BE2C (cell line): ENCODE data around the gene ADAMTS9.
A peak's percentile ranks its signal among the peaks of the same experiment; 100 is the strongest.

ENCODE experiments used
- DNase-seq: peaks from one replicate; pipeline ENCODE4 v3.0.0-alpha.2; 2020
- H3K27me3 ChIP-seq: fragments of 250-450 bp; sonication (Bioruptor Pico); 2 replicates; pipeline ENCODE4 v1.5.1; 2020; ENCODE audit warnings: mild to moderate bottlenecking
- H3K36me3 ChIP-seq: fragments of 250-450 bp; sonication (Bioruptor Pico); 2 replicates; pipeline ENCODE4 v1.5.1; 2020; ENCODE audit warnings: mild to moderate bottlenecking
- H3K4me1 ChIP-seq: fragments of 250-450 bp; sonication (Bioruptor Pico); 2 replicates; pipeline ENCODE4 v1.5.1; 2020
- H3K4me3 ChIP-seq: 2 replicates; pipeline ENCODE4 v1.5.1; 2011; ENCODE audit warnings: low read depth, low read length
- H3K9me3 ChIP-seq: fragments of 250-450 bp; sonication (Bioruptor Pico); 2 replicates; pipeline ENCODE4 v1.5.1; 2020
- TF ChIP-seq, protein P1 (sequence below): IDR thresholded peaks from 2 replicates; pipeline ENCODE4 v1.5.1; 2012; ENCODE audit warnings: mild to moderate bottlenecking, low read depth, low read length

Gene ADAMTS9

DNA sequence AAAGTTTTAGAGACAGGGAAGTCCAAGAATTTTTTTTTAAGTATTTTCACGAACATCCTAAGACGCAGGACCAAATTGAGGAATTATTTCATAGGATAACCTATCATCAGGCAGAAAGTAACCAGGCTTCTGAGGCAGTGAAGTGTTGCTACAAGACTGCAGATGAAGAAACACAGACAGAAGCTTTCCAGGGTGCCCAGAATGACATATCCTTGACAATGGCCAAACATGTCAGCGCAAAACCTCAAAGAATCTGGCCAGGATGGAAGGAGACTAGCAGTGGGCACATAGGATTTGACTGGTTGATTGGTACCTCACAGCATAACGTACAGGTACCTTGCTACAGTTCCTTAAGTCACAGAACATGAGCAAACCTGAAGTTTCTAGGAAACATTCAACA lies 7.5 kb downstream of the ADAMTS9 start:
- Histone ChIP-seq H3K27me3 (no peaks in the 10 kb centered on the region), H3K36me3 (peaks cover 30% of the 10 kb centered on the region), H3K9me3 (no peaks in the 10 kb centered on the region), H3K4me3 (no peak overlapping the region), H3K4me1 (peaks cover 12% of the 10 kb centered on the region)
- TF ChIP-seq, protein P1, sequence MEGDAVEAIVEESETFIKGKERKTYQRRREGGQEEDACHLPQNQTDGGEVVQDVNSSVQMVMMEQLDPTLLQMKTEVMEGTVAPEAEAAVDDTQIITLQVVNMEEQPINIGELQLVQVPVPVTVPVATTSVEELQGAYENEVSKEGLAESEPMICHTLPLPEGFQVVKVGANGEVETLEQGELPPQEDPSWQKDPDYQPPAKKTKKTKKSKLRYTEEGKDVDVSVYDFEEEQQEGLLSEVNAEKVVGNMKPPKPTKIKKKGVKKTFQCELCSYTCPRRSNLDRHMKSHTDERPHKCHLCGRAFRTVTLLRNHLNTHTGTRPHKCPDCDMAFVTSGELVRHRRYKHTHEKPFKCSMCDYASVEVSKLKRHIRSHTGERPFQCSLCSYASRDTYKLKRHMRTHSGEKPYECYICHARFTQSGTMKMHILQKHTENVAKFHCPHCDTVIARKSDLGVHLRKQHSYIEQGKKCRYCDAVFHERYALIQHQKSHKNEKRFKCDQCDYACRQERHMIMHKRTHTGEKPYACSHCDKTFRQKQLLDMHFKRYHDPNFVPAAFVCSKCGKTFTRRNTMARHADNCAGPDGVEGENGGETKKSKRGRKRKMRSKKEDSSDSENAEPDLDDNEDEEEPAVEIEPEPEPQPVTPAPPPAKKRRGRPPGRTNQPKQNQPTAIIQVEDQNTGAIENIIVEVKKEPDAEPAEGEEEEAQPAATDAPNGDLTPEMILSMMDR, result no peak
- no peak for DNase-seq

DNA sequence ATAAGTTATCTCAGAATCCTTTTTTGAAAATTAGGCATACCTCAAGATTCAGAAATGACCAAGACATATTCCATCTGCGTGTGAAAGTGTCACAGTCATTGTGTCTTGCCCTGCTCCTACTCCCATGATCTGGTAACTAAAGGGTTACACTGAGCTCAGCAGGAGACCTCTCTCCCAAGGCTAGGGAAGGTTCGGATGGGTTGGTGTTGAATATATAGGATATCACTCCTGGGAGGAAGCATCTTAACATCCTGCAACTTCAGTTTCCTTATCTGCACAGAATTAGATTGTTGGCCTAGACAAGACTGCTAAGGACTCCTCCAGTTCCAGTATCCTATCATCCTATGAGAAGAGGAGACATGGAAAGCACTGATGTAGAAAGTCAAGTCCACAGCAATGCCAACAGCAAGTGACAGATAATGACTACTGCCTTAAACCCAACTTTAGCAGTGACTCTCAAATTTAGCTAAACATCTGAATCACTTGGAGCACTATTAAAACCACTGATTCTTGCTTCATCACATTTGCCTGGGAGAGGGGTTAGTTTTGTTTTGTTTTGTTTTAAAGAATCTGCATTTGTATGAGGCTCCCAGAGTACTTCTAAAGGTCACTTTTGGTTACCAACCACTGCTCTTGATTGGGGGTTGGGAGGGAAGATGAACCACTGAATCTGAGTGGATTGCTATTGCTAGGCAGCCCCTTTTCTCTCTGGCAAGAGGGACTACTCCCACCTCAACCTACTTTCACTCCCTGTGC lies 9.7 kb downstream of the ADAMTS9 start:
- Histone ChIP-seq H3K4me3 (no peak overlapping the region), H3K36me3 (peaks cover 30% of the 10 kb centered on the region), H3K27me3 (no peaks in the 10 kb centered on the region), H3K9me3 (no peaks in the 10 kb centered on the region), H3K4me1 (peaks cover 23% of the 10 kb centered on the region)
- TF ChIP-seq, protein P1, result no peak
- no peak for DNase-seq

DNA sequence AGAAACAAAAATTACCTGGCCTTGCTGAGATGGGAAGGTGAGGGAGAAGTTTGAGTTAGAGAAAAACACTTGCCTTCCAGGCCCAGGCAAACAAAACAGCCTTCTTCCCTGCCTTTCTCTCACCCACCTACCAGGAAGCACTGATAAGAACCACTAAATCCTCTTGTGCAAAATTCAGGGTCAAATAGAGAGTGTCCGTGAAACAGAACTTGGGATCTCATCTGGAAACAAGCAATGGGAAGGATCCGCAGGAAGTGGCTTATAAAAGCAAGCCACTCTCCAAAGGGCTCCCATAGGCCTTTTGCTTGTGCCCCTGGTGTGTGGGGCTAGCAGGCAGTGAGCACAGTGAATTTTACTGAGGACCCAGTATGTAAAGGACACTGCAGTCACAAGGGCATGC lies 11.0 kb downstream of the ADAMTS9 start:
- DNase-seq, result no peak
- no peak overlapping the region for H3K4me3 ChIP-seq
- H3K4me1 ChIP-seq, result peaks cover 27% of the 10 kb centered on the region
- H3K27me3 ChIP-seq, result no peaks in the 10 kb centered on the region
- H3K36me3 ChIP-seq, result peaks cover 43% of the 10 kb centered on the region
- no peaks in the 10 kb centered on the region for H3K9me3 ChIP-seq
- TF ChIP-seq, protein P1, result no peak

DNA sequence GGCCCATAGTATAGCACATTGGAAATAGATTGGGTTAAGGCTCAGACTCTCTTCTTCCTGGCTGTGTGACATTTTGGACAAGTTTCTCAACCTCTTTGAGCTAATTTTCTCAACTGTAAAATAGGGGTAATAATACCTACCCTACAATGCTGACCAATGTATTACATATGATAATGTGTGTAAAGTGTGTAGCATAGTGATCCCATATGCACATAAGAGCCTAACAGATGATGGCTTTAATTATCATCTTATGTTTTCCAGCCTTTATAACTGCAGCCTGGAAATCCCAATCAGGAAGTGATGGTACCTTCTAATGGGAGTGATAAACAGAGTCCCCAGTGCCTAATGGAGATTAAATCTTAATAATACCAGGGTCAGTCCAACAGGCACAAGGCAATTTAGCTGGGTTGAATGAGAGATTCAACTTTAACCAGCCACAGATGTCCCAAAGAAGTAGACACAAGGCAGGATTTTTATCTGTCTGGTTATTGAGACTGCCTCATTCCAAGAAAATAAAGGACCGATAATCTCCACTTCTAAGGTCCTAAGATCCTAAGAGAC lies 12.0 kb downstream of the ADAMTS9 start:
- Histone ChIP-seq H3K9me3 (no peaks in the 10 kb centered on the region), H3K27me3 (no peaks in the 10 kb centered on the region), H3K36me3 (peaks cover 39% of the 10 kb centered on the region), H3K4me3 (no peak overlapping the region), H3K4me1 (peaks cover 27% of the 10 kb centered on the region)
- TF ChIP-seq, protein P1, result no peak
- peak; percentile 53 for DNase-seq

DNA sequence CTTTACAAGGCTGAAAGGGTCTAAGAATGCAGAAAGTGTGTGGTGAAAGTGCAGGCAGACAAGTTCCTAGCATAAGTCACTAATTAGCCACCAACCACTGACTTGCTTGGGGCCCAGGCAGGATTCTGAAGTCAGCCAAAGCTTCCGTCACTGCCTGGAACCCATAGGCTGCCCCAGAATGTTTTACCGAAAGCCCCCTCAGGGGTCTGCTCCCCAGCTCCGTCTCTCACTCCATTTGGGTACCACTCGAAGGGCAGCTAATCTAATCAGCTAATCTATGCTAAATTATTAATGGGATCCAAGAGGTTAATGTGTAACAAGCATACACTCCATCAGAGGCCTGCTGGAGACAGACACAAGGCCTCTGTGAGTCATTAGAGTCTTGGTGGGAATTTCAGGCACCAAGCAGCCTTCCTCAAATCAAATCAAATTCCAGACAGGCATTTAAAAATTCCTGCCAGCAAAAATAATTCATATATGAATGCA lies 13.2 kb downstream of the ADAMTS9 start:
- peak; percentile 74 for DNase-seq
- Histone ChIP-seq H3K27me3 (no peaks in the 10 kb centered on the region), H3K4me3 (no peak overlapping the region), H3K9me3 (no peaks in the 10 kb centered on the region), H3K4me1 (peaks cover 27% of the 10 kb centered on the region), H3K36me3 (peaks cover 30% of the 10 kb centered on the region)
- TF ChIP-seq, protein P1, result no peak

DNA sequence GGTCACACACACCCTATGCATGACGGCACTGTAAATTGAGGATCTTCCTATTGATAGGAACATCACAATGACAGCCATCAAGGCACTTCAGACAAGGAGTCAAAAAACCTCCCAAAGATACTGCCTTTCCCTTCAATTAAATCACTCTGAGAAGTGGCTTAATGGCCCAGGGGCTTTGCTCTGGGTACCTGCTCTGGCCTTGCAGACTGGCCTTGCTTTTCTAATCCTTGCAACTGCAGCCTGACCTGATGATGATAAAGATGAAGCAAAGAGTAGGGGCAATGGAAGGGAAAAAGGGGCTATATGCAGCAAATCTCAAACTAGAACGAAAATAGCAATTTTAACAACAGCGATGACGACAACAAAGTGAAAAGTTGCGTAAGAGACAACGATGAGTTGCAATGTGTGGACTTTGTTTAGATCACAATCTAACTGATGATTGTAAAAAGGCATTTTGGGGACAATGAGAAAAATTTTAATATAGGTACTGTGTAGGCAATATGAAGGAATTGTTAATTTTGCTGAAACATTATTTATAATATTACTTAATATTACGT lies 14.6 kb downstream of the ADAMTS9 start:
- Histone ChIP-seq H3K4me3 (no peak overlapping the region), H3K36me3 (peaks cover 19% of the 10 kb centered on the region), H3K4me1 (peaks cover 27% of the 10 kb centered on the region), H3K27me3 (no peaks in the 10 kb centered on the region), H3K9me3 (no peaks in the 10 kb centered on the region)
- TF ChIP-seq, protein P1, result no peak
- DNase-seq, result no peak
